Activated T-cell treated with anti-CD3 and anti-CD28 coated beads for 24 hours (primary cell): ENCODE data around the gene WDTC1.
"Not testable (repeated sequence)": the region's sequence is repeated elsewhere in the genome, so short reads cannot be mapped to it uniquely, and the experiment has no call there.

ENCODE experiments used
- DNase-seq: peaks from one replicate; pipeline ENCODE4 v3.0.0-alpha.2; 2020; ENCODE audit warnings: low read depth

Gene WDTC1, protein sequence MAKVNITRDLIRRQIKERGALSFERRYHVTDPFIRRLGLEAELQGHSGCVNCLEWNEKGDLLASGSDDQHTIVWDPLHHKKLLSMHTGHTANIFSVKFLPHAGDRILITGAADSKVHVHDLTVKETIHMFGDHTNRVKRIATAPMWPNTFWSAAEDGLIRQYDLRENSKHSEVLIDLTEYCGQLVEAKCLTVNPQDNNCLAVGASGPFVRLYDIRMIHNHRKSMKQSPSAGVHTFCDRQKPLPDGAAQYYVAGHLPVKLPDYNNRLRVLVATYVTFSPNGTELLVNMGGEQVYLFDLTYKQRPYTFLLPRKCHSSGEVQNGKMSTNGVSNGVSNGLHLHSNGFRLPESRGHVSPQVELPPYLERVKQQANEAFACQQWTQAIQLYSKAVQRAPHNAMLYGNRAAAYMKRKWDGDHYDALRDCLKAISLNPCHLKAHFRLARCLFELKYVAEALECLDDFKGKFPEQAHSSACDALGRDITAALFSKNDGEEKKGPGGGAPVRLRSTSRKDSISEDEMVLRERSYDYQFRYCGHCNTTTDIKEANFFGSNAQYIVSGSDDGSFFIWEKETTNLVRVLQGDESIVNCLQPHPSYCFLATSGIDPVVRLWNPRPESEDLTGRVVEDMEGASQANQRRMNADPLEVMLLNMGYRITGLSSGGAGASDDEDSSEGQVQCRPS

DNA sequence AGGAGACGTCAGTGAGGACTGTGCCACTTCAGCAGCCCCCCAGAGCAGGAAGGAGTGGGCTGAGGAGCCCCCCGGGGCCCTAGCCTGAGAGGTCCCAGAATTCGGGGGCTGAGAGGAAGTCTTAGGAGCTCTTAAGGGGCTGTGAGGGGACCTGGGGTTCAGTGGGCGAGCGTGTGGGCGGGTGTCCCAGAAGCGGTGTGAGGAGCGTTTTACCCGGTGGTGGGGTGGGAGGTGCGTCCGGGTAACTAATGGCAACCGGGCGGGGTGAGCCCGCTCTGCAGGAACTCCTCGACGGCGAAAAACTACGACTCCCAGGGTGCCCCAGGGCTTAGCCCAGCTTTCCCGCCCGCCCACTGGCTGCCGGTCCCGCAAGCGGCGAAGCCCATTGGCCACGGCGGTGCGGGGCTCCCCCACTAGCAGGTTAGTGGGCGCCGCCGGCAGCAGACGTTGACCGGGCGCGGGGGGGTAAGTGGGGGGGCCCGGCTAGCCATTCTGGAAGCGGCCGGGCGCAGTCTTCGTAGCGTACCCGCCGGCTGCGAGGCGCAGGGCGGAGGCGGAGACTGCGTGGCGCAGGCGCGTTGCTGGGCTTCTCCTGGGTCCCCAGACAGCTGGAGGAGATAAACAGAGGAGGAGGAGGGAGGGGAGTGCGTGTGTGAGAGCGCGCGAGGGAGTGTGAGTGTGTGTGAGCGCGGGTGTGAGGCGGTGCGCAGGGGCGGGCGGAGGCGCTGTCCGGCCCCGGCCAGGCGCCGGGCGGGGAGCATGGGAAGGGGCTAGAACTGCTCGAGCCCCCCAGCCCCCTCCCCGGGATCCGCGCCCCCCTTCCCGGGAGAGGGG, at the start of gene WDTC1:
WDTC1 (plus strand) TSS at position 584 of the 834 bp plus-strand sequence. CDS start 26,423 bp downstream, outside the sequence.
- peak; percentile 96 for DNase-seq

- DNase-seq = not testable (repeated sequence)
These were observed 49.8 kb upstream of the WDTC1 start for GRCh38 chr1:27184665-27185064.

DNA sequence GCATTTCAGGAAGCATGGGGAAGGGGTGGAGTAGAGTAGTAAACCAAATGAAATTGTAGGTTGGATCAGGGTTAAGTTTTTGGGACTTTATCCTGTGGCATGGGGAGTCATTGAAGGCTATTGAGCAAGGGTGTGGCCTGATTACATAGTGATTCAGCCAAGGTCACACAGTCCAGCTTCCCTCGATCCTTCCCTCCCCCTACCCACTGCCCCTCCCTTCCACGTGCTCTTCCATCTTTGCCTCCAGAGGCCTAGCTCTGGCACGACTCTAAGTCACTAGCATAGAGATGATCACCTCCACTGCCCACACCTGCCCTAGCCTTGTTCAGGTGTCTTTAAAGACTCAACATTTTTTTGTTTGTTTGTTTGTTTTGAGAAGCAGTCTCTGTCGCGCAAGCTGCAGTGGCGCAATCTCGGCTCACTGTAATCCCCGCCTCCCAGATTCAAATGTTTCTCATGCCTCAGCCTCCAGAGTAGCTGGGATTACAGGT, 42.3 kb upstream of the WDTC1 start:
- DNase-seq = no peak

DNA sequence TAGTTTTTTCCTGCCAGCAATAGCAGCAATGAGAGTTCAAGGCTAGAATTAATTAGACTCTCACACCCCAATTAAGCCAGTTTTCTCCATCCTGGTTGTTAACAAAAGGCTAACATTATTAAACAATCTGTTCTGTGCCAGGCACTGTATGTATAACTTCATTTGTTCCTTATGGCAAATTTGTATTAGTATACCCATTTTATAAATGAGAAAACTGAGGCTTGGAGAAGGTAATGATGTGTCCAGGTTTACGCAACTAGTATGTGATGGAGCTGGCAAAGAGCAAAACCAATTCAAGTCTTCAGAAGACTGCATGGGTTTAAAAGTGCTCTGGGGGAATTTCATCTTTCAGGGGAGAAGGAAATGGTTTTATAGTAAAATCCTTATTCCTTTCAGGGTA, 41.2 kb upstream of the WDTC1 start:
- DNase-seq = no peak

GRCh38 chr1:27201295-27201694, 33.1 kb upstream of the WDTC1 start:
- no peak for DNase-seq

DNA sequence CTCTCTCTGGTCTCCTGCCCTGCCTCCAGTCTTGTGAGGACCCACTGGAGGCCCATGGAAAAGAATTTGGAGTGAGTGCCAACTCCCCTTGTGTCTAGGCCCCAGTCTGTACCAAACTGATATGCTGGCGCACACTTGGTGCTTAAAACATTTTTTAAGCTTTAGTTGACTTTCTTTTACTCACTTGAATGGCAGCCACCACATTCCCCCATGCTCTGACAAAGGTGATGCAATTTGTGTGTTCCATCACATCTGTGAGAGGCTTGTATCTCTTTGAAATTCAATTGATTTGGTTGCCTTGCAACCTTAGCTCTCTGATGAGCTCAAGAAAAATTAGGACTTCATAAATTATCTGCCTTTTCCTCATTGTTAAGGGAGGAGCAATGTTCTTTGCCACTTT, 30.5 kb upstream of the WDTC1 start:
- DNase-seq = no peak

GRCh38 chr1:27207238-27207637, 27.2 kb upstream of the WDTC1 start:
- not testable (repeated sequence) for DNase-seq

GRCh38 chr1:27208143-27208850, 26.1 kb upstream of the WDTC1 start:
- not testable (repeated sequence) for DNase-seq

- no peak for DNase-seq
These were observed 18.0 kb upstream of the WDTC1 start for GRCh38 chr1:27216466-27216865.

DNA sequence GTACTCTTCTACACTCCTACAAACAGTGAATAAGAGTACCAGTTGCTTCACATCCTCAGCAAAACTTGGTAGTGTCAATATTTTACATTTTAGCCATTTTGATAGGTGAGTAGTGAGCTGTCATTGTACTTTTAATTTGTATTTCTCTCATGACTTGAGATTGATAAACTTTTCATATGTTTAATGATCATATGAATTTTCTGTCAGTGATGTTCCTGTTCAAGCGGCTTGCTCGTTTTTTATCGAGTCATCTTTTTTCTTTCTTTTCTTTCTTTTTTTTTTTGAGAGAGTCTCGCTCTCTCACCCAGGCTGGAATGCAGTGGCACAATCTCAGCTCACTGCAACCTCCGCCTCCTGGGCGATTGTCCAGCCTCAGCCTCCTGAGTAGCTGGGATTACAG, 17.0 kb upstream of the WDTC1 start:
- DNase-seq = no peak

DNA sequence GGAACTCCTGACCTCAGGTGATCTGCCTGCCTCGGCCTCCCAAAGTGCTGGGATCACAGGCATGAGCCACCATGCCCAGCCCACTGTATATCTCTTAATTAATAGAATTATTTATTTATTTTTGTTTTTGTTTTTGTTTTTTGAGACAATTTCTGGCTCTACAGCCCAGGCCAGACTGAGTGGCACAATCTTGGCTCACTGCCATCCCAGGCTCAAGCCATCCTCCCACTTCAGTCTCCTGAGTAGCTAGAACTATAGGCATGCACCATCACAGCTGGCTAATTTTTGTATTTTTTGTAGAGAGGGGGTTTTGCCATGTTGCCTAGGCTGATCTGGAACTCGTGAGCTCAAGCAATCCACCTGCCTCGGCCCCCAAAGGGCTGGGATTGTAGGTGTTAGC, 15.7 kb upstream of the WDTC1 start:
- DNase-seq = no peak

- no peak for DNase-seq
These were observed 14.3 kb upstream of the WDTC1 start for GRCh38 chr1:27220096-27220495.

DNA sequence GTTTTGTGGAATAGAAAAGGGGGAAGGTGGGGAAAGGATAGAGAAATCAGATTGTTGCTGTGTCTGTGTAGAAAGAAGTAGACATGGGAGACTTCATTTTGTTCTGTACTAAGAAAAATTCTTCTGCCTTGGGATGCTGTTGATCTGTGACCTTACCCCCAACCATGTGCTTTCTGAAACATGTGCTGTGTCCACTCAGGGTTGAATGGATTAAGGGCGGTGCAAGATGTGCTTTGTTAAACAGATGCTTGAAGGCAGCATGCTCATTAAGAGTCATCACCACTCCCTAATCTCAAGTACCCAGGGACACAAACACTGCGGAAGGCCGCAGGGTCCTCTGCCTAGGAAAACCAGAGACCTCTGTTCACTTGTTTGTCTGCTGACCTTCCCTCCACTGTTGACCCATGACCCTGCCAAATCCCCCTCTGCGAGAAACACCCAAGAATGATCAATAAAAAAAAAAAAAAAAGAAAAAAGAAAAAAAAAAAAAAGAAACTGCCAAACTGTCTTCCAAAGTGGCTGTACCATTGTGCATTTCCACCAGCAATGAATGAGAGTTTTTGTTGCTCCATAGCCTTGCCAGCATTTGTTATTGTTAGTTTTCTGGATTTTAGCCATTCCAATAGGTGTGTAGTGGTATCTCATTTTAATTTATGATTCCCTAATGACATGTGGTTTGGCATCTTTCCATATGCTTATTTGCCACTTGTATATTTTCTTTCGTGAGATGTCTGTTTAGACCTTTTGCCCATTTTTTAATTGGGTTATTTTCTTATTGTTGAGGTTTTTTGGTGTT, 13.5 kb upstream of the WDTC1 start:
- not testable (repeated sequence) for DNase-seq

DNA sequence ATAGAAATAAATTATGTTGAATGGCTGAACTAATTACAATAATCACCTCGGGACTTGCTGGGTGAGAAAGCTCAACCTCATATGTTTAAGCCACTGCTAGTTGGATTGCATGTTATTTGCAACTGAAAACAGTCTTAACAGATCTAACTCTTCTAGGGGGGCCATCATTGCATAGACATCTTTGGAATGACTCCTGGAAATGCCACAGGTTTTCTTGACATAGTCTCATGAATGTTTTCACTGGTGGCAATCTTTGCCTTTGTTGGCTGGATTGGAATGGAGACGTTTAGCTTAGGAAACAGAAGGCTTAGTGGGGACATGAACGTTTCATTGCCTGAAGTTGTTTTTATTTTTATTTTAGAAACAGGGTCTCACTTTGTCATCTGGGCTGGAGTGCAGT, 8.8 kb upstream of the WDTC1 start:
- no peak for DNase-seq

GRCh38 chr1:27227765-27228164, 6.7 kb upstream of the WDTC1 start:
- no peak for DNase-seq

DNA sequence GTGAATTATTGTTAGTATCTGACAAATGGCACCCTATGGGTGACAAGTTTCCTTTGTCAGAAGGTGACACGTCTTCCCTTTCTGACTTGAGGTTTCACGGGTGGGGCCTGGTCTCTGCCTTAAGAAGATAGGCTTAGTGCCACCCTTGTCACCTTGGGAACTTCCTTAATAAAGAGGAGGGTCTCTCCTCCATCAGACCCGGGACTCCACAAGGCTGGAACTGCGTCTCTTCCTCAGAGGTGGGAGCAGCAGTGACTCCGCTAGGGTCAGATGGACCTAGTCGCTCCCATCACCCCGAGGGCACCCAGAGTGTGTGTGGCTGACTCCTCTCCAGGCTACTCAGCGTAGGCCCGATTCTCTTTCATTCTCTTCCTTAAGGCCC, 774 bp upstream of the WDTC1 start:
- DNase-seq = peak; percentile 3

DNA sequence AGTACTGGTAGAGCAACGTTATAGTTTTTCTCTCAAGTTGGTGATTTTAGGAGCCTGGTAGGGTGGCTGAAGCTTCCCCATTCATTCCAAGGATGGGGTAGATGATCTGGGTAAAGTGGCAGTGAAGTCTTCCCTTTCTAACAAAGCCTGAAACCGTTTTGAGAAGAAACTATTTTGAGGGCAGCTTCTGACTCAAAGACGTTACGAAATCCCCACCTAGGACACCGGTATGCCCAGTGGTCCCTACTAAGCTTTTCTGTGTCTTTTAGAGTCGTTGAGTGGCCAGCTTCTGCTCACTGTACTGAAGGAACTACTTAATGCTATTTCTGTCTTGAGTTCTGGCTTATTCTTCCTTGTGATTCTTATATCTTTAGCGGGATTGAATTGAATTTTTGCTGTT, 1.4 kb downstream of the WDTC1 start:
- no peak for DNase-seq

GRCh38 chr1:27237112-27237511, 2.7 kb downstream of the WDTC1 start:
- DNase-seq = no peak

DNA sequence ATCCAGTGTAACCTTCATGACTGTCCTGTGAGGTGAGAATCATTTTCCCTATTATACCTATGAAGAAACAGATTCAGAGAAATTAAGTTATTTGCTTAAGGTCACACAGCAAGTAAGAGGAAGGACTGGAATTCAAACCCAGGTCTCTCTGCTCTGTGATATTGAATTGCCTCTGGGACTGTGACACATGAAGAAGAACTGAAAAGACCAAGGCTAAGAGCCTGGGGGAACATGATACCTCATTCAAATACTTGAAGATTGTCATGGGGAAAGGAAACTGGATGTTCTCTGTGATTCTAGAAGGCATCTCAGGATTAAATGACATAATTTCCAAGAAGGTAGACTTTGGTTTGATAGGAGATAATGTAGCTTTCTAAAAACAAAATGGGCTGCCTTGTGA, 3.6 kb downstream of the WDTC1 start:
- no peak for DNase-seq

GRCh38 chr1:27241677-27242076, 7.2 kb downstream of the WDTC1 start:
- no peak for DNase-seq

DNA sequence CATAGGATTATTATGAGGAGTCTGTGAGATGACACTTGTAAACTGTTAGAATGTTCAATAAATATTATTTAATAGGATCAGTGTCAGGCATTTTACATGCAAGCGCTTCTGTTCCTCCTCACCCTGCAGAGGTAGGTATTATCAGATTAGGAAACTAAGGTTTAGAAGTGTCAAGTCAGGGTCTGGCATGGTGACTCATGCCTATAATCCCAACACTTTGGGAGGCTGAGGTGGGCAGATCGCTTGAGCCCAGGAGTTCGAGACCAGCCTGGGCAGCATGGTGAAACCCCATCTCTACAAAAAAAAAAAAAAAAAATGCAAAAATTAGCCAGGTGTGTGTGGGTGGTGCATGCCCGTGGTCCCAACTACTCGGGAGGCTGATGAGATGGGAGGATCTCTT, 9.2 kb downstream of the WDTC1 start:
- DNase-seq = not testable (repeated sequence)
